HG03025 (cell line): ENCODE data around the gene PRKCB.

Experiments
- ATAC-seq: cut with Tn5 transposase; IDR thresholded peaks from one replicate; pipeline ENCODE4 v1.9.1; 2021; ENCODE audit warnings: mild to moderate bottlenecking, moderate library complexity; ENCODE audit not compliant: unreplicated experiment, low FRiP score

The PRKCB gene

GRCh38 chr16:23833960-23834685, 1.7 kb upstream of the PRKCB start:
- ATAC-seq: no peak

GRCh38 chr16:23836078-23836403, 258 bp downstream of the PRKCB start:
- peak; percentile 9 for ATAC-seq

- ATAC-seq: peak; percentile 35
These were observed 875 bp downstream of the PRKCB start for GRCh38 chr16:23836404-23837311.

GRCh38 chr16:23837553-23838308, 1.9 kb downstream of the PRKCB start:
- no peak for ATAC-seq

GRCh38 chr16:23838485-23839142, 2.8 kb downstream of the PRKCB start:
- no peak for ATAC-seq

- no peak for ATAC-seq
These were observed 4.5 kb downstream of the PRKCB start for GRCh38 chr16:23840310-23840709.

- peak; percentile 67 for ATAC-seq
These were observed 6.4 kb downstream of the PRKCB start for GRCh38 chr16:23842137-23842600.

- ATAC-seq: no peak
These were observed 7.4 kb downstream of the PRKCB start for GRCh38 chr16:23843143-23843542.

GRCh38 chr16:23847251-23847650, 11.5 kb downstream of the PRKCB start:
- no peak for ATAC-seq

- ATAC-seq: no peak
These were observed 12.2 kb downstream of the PRKCB start for GRCh38 chr16:23847948-23848347.

GRCh38 chr16:23848958-23849357, 13.2 kb downstream of the PRKCB start:
- ATAC-seq: no peak

- no peak for ATAC-seq
These were observed 17.2 kb downstream of the PRKCB start for GRCh38 chr16:23852794-23853562.

GRCh38 chr16:23855010-23855409, 19.2 kb downstream of the PRKCB start:
- ATAC-seq: no peak

GRCh38 chr16:23856251-23856709, 20.5 kb downstream of the PRKCB start:
- ATAC-seq: no peak

GRCh38 chr16:23857256-23857880, 21.6 kb downstream of the PRKCB start:
- ATAC-seq: no peak

- no peak for ATAC-seq
These were observed 22.1 kb downstream of the PRKCB start for GRCh38 chr16:23857881-23858269.

- no peak for ATAC-seq
These were observed 22.8 kb downstream of the PRKCB start for GRCh38 chr16:23858542-23858941.

- no peak for ATAC-seq
These were observed 24.0 kb downstream of the PRKCB start for GRCh38 chr16:23859713-23860269.

GRCh38 chr16:23861874-23862273, 26.1 kb downstream of the PRKCB start:
- no peak for ATAC-seq
